Measurements from ENCODE around the gene DICER1. TPM values are rescaled to one million over a fixed set of nuclear protein-coding genes. Genes with fewer than 3 reads are reported as not detected.

The DICER1 gene
- total RNA-seq, 1 donor: 61.3 TPM

- TF ChIP-seq CTCF (IDR thresholded peaks at IDR 0.05; ENCODE audit: insufficient read depth, low read depth, low read length): no peak
- no peak for DNase-seq (ENCODE audit: low read depth)
- no peak overlapping the region for H3K4me3 ChIP-seq (ENCODE audit: low read depth, low read length)
These were observed 87.8 kb downstream of the DICER1 start for GRCh38 chr14:95069547-95069946.

GRCh38 chr14:95069018-95069417 is 88.3 kb downstream of the DICER1 start:
- DNase-seq (ENCODE audit: low read depth): no peak
- H3K4me3 ChIP-seq (ENCODE audit: low read depth, low read length): no peak overlapping the region
- no peak for TF ChIP-seq CTCF (IDR thresholded peaks at IDR 0.05; ENCODE audit: insufficient read depth, low read depth, low read length)

- H3K4me3 ChIP-seq (ENCODE audit: low read depth, low read length): no peak overlapping the region
- DNase-seq (ENCODE audit: low read depth): no peak
- no peak for TF ChIP-seq CTCF (IDR thresholded peaks at IDR 0.05; ENCODE audit: insufficient read depth, low read depth, low read length)
These were observed 88.8 kb downstream of the DICER1 start for GRCh38 chr14:95068521-95068920.

- no peak overlapping the region for H3K4me3 ChIP-seq (ENCODE audit: low read depth, low read length)
- no peak for DNase-seq (ENCODE audit: low read depth)
- no peak for TF ChIP-seq CTCF (IDR thresholded peaks at IDR 0.05; ENCODE audit: insufficient read depth, low read depth, low read length)
These were observed 89.2 kb downstream of the DICER1 start for GRCh38 chr14:95068080-95068479.

- TF ChIP-seq CTCF (IDR thresholded peaks at IDR 0.05; ENCODE audit: insufficient read depth, low read depth, low read length): no peak
- no peak overlapping the region for H3K4me3 ChIP-seq (ENCODE audit: low read depth, low read length)
- DNase-seq (ENCODE audit: low read depth): no peak
These were observed 89.8 kb downstream of the DICER1 start for GRCh38 chr14:95067526-95067925.

- no peak overlapping the region for H3K4me3 ChIP-seq (ENCODE audit: low read depth, low read length)
- DNase-seq (ENCODE audit: low read depth): no peak
- no peak for TF ChIP-seq CTCF (IDR thresholded peaks at IDR 0.05; ENCODE audit: insufficient read depth, low read depth, low read length)
These were observed 90.8 kb downstream of the DICER1 start for GRCh38 chr14:95066427-95066986.

- no peak for TF ChIP-seq CTCF (IDR thresholded peaks at IDR 0.05; ENCODE audit: insufficient read depth, low read depth, low read length)
- no peak for DNase-seq (ENCODE audit: low read depth)
- no peak overlapping the region for H3K4me3 ChIP-seq (ENCODE audit: low read depth, low read length)
These were observed 91.9 kb downstream of the DICER1 start for GRCh38 chr14:95065411-95065810.
